Spleen (tissue), 7 donors: Measurements from ENCODE around the gene RBM8A.

Experiments
- CTCF ChIP-seq, 11 experiments: fragments of 200-600 bp in 7 of 11; fragments of 450-650 bp in 4 of 11; sonication (generic) in 4 of 11; IDR thresholded peaks in 8 of 11; conservative IDR thresholded peaks in 3 of 11; 1 replicate in 7 of 11; 2 replicates in 4 of 11; pipeline versions ENCODE4 v1.4.0 to v1.8.0; 2016 to 2021; ENCODE audit warnings: antibody characterized with exemption in 11 of 11, inconsistent platforms in 4 of 11, mild to moderate bottlenecking in 1 of 11
- POLR2AphosphoS5 ChIP-seq, 3 donors: sonication (generic); formaldehyde crosslinking; IDR thresholded peaks; one replicate each; pipeline ENCODE4 v1.5.1; 2017; ENCODE audit warnings: antibody characterized with exemption in 3 of 3
- donor health status: DM: no; HTN: no; CAD: no; lungs with moderate emphysema.
- donor health status: DM: no; HTN: no; CAD: no.
- donor health status: DM: no; HTN: no; CAD: no.

- TF ChIP-seq POLR2AphosphoS5 (IDR thresholded peaks at IDR 0.05) (no peak), CTCF (IDR thresholded peaks at IDR 0.05 in 8 of 11, conservative IDR thresholded peaks at IDR 0.05 in 3 of 11) (no peak)
Measured at GRCh38 chr1:145953861-145954260, 26.6 kb upstream of the RBM8A start.
